Urinary bladder (tissue), 4 donors: ENCODE data around the gene YIPF3. TPM values are rescaled to one million over a fixed set of nuclear protein-coding genes. Genes with fewer than 3 reads are reported as not detected.

ENCODE experiments used
- DNase-seq: peaks from one replicate; pipeline ENCODE4 v3.0.0-alpha.2; 2015; ENCODE audit errors: extremely low spot score
- H3K27ac ChIP-seq: one replicate; pipeline ENCODE4 v1.5.1; 2013; ENCODE audit warnings: low read depth, mild to moderate bottlenecking, moderate library complexity
- H3K36me3 ChIP-seq: one replicate; pipeline ENCODE4 v1.6.1; 2013; ENCODE audit warnings: mild to moderate bottlenecking, moderate library complexity; ENCODE audit not compliant: insufficient read depth
- H3K4me1 ChIP-seq: one replicate; pipeline ENCODE4 v1.6.1; 2013; ENCODE audit warnings: mild to moderate bottlenecking, moderate library complexity; ENCODE audit not compliant: insufficient read depth
- H3K4me3 ChIP-seq: one replicate; pipeline ENCODE4 v1.5.1; 2013; ENCODE audit warnings: low read depth, low read length
- WGBS: extraction: QIAGEN DNeasy Blood & Tissue Kit; methylation state at CpG from one replicate; pipeline ENCODE4 v1.1.7; 2013; 5-methylcytosine and 5-hydroxymethylcytosine counted together
- polyA plus RNA-seq: library from polyadenylated mRNA; stranded (reverse); fragments of 200-250 nt; gene quantifications from one replicate; pipeline ENCODE4 v1.2.3, GENCODE V29; 2013
- total RNA-seq: library from RNA; depleted of rRNA; stranded (reverse); fragments of >200 nt; gene quantifications from one replicate; pipeline ENCODE4 v1.2.3, GENCODE V29; 2014
- donor health status: healthy with polysubstance abuse.
- donor health status: healthy.

Gene YIPF3
- total and polyA plus RNA-seq, 2 donors, result 54.9 to 118 TPM

GRCh38 chr6:43493833-43494232 lies 22.9 kb downstream of the YIPF3 start:
- H3K4me3 ChIP-seq, result no peak overlapping the region
- peaks cover 4% of the 10 kb centered on the region for H3K4me1 ChIP-seq
- 89% methylated on average over 7 of the region's 7 CpGs for WGBS
- no peak for DNase-seq
- H3K36me3 ChIP-seq, result no peaks in the 10 kb centered on the region
- H3K27ac ChIP-seq, result no peak overlapping the region

GRCh38 chr6:43493230-43493629 lies 23.5 kb downstream of the YIPF3 start:
- 89% methylated on average over 2 of the region's 2 CpGs for WGBS
- no peaks in the 10 kb centered on the region for H3K36me3 ChIP-seq

GRCh38 chr6:43492673-43493072 lies 24.1 kb downstream of the YIPF3 start:
- no peaks in the 10 kb centered on the region for H3K36me3 ChIP-seq
- peaks cover 4% of the 10 kb centered on the region for H3K4me1 ChIP-seq
- no peak for DNase-seq
- H3K27ac ChIP-seq, result no peak overlapping the region
- WGBS, result 39% methylated on average over 3 of the region's 3 CpGs
- no peak overlapping the region for H3K4me3 ChIP-seq

More at GRCh38 chr6:43493230-43493629, 23.5 kb downstream of the YIPF3 start:
- Histone ChIP-seq H3K4me1 (peaks cover 4% of the 10 kb centered on the region), H3K27ac (no peak overlapping the region), H3K4me3 (no peak overlapping the region)
- no peak for DNase-seq

GRCh38 chr6:43491750-43492661 lies 24.7 kb downstream of the YIPF3 start:
- WGBS, result 23% methylated on average over 10 of the region's 10 CpGs
- Histone ChIP-seq H3K4me3 (no peak overlapping the region), H3K36me3 (no peaks in the 10 kb centered on the region), H3K27ac (no peak overlapping the region), H3K4me1 (peaks cover 4% of the 10 kb centered on the region)
- DNase-seq, result no peak

GRCh38 chr6:43490523-43490939 lies 26.2 kb downstream of the YIPF3 start:
- no peaks in the 10 kb centered on the region for H3K36me3 ChIP-seq
- peaks cover 4% of the 10 kb centered on the region for H3K4me1 ChIP-seq
- WGBS, result 72% methylated on average over 6 of the region's 6 CpGs
- no peak overlapping the region for H3K4me3 ChIP-seq
- no peak for DNase-seq
- no peak overlapping the region for H3K27ac ChIP-seq

GRCh38 chr6:43489277-43490072 lies 27.3 kb downstream of the YIPF3 start:
- Histone ChIP-seq H3K36me3 (no peaks in the 10 kb centered on the region), H3K4me3 (no peak overlapping the region), H3K27ac (no peak overlapping the region), H3K4me1 (peaks cover 4% of the 10 kb centered on the region)
- no peak for DNase-seq
- 74% methylated on average over 12 of the region's 12 CpGs for WGBS

- H3K4me1 ChIP-seq, result peaks cover 4% of the 10 kb centered on the region
- no peaks in the 10 kb centered on the region for H3K36me3 ChIP-seq
- H3K4me3 ChIP-seq, result no peak overlapping the region
- H3K27ac ChIP-seq, result no peak overlapping the region
- WGBS, result 62% methylated on average over 4 of the region's 4 CpGs
- DNase-seq, result no peak
These were observed 28.0 kb downstream of the YIPF3 start for GRCh38 chr6:43488667-43489276.

GRCh38 chr6:43481591-43482236 lies 35.0 kb downstream of the YIPF3 start:
- no peak overlapping the region for H3K4me3 ChIP-seq
- no peak for DNase-seq
- H3K27ac ChIP-seq, result no peak overlapping the region
- no peaks in the 10 kb centered on the region for H3K4me1 ChIP-seq
- no peaks in the 10 kb centered on the region for H3K36me3 ChIP-seq
- 68% methylated on average over 11 of the region's 11 CpGs for WGBS

- no peak overlapping the region for H3K27ac ChIP-seq
- 85% methylated on average over 2 of the region's 2 CpGs for WGBS
- no peak overlapping the region for H3K4me3 ChIP-seq
- H3K36me3 ChIP-seq, result no peaks in the 10 kb centered on the region
- H3K4me1 ChIP-seq, result no peaks in the 10 kb centered on the region
- no peak for DNase-seq
These were observed 35.7 kb downstream of the YIPF3 start for GRCh38 chr6:43481075-43481474.

GRCh38 chr6:43478008-43478372 lies 38.7 kb downstream of the YIPF3 start:
- 20% methylated on average over 3 of the region's 3 CpGs for WGBS
- Histone ChIP-seq H3K4me1 (no peaks in the 10 kb centered on the region), H3K4me3 (peak overlapping the region; percentile 93), H3K36me3 (no peaks in the 10 kb centered on the region), H3K27ac (peak overlapping the region; percentile 61)
- no peak for DNase-seq

GRCh38 chr6:43477235-43478007 lies 39.3 kb downstream of the YIPF3 start, which contains the start of gene TJAP1:
Gene TJAP1, plus strand, starts transcription at chr6:43477570. Its CDS starts 21,432 bp downstream, at chr6:43499002.
- Histone ChIP-seq H3K4me1 (no peaks in the 10 kb centered on the region), H3K4me3 (peak within 1 kb of the TSS; percentile 93), H3K36me3 (no peaks in the 10 kb centered on the region), H3K27ac (peak within 1 kb of the TSS; percentile 61)
- WGBS, result 1% methylated on average over 34 of the region's 34 CpGs
- DNase-seq, result peak; percentile 75

GRCh38 chr6:43476746-43477145 lies 40.0 kb downstream of the YIPF3 start:
- Histone ChIP-seq H3K36me3 (no peaks in the 10 kb centered on the region), H3K27ac (no peak overlapping the region), H3K4me1 (no peaks in the 10 kb centered on the region), H3K4me3 (peak overlapping the region; percentile 93)
- DNase-seq, result no peak
- WGBS, result 27% methylated on average over 2 of the region's 2 CpGs
